Fibroblast of pulmonary artery (primary cell): Measurements from ENCODE around the gene TET2.

Source experiments
- DNase-seq: peaks from one replicate; pipeline ENCODE4 v3.0.0-alpha.2; 2010; ENCODE audit warnings: low read depth
- H3K4me3 ChIP-seq: replicated peaks from 2 replicates; pipeline ENCODE4 v1.5.1; 2011; ENCODE audit warnings: low read depth, mild to moderate bottlenecking, control low read depth, low read length, moderate library complexity
- TF ChIP-seq, protein P1 (sequence below): IDR thresholded peaks from 2 replicates; pipeline ENCODE4 v1.5.1; 2011; ENCODE audit warnings: mild to moderate bottlenecking, control low read depth, low read length, inconsistent platforms; ENCODE audit errors: missing control alignments

TET2 gene

DNA sequence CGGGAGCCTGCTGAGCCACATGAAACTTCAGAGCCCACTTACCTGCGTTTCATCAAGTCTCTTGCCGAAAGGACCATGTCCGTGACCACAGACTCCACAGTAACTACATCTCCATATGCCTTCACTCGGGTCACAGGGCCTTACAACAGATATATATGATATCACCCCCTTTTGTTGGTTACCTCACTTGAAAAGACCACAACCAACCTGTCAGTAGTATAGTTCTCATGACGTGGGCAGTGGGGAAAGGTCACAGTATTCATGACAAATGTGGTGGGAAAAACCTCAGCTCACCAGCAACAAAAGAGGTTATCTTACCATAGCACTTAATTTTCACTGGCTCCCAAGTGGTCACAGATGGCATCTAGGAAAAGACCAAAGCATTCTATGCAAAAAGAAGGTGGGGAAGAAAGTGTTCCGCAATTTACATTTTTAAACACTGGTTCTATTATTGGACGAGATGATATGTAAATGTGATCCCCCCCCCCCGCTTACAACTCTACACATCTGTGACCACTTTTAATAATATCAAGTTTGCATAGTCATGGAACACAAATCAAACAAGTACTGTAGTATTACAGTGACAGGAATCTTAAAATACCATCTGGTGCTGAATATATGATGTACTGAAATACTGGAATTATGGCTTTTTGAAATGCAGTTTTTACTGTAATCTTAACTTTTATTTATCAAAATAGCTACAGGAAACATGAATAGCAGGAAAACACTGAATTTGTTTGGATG lies 129.9 kb downstream of the TET2 start:
- DNase-seq = no peak
- TF ChIP-seq, protein P1, sequence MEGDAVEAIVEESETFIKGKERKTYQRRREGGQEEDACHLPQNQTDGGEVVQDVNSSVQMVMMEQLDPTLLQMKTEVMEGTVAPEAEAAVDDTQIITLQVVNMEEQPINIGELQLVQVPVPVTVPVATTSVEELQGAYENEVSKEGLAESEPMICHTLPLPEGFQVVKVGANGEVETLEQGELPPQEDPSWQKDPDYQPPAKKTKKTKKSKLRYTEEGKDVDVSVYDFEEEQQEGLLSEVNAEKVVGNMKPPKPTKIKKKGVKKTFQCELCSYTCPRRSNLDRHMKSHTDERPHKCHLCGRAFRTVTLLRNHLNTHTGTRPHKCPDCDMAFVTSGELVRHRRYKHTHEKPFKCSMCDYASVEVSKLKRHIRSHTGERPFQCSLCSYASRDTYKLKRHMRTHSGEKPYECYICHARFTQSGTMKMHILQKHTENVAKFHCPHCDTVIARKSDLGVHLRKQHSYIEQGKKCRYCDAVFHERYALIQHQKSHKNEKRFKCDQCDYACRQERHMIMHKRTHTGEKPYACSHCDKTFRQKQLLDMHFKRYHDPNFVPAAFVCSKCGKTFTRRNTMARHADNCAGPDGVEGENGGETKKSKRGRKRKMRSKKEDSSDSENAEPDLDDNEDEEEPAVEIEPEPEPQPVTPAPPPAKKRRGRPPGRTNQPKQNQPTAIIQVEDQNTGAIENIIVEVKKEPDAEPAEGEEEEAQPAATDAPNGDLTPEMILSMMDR = no peak
- no peak overlapping the region for H3K4me3 ChIP-seq

DNA sequence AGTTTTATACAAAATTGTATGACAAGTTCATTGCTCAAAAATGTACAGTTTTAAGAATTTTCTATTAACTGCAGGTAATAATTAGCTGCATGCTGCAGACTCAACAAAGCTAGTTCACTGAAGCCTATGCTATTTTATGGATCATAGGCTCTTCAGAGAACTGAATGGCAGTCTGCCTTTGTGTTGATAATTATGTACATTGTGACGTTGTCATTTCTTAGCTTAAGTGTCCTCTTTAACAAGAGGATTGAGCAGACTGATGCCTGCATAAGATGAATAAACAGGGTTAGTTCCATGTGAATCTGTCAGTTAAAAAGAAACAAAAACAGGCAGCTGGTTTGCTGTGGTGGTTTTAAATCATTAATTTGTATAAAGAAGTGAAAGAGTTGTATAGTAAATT lies 131.0 kb downstream of the TET2 start:
- TF ChIP-seq, protein P1 = no peak
- no peak for DNase-seq
- H3K4me3 ChIP-seq = no peak overlapping the region

DNA sequence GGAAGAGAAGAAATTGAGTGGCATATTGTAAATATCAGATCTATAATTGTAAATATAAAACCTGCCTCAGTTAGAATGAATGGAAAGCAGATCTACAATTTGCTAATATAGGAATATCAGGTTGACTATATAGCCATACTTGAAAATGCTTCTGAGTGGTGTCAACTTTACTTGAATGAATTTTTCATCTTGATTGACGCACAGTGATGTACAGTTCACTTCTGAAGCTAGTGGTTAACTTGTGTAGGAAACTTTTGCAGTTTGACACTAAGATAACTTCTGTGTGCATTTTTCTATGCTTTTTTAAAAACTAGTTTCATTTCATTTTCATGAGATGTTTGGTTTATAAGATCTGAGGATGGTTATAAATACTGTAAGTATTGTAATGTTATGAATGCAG lies 132.6 kb downstream of the TET2 start:
- no peak overlapping the region for H3K4me3 ChIP-seq
- TF ChIP-seq, protein P1 = no peak
- no peak for DNase-seq

- no peak overlapping the region for H3K4me3 ChIP-seq
- TF ChIP-seq, protein P1 = no peak
- peak; percentile 98 for DNase-seq
Observed at GRCh38 chr4:105280338-105281123, 133.9 kb downstream of the TET2 start.

GRCh38 chr4:105281124-105281415 lies 134.4 kb downstream of the TET2 start:
- no peak for DNase-seq
- H3K4me3 ChIP-seq = no peak overlapping the region
- TF ChIP-seq, protein P1 = no peak

GRCh38 chr4:105282489-105282888 lies 135.8 kb downstream of the TET2 start:
- DNase-seq = no peak
- TF ChIP-seq, protein P1 = no peak
- H3K4me3 ChIP-seq = no peak overlapping the region
